ENCODE measurements around the gene TPSAB1. TPM values are rescaled to one million over a fixed set of nuclear protein-coding genes. Genes with fewer than 3 reads are reported as not detected.

TPSAB1 gene
- total and polyA plus RNA-seq, 4 donors = 0.23 to 10.8 (median 1.2) TPM

- TF ChIP-seq CTCF (IDR thresholded peaks at IDR 0.05; ENCODE audit: low read depth, low read length, missing input control) (no peak), FOXA2 (IDR thresholded peaks at IDR 0.05) (no peak)
Observed at GRCh38 chr16:1280783-1281182, 40.3 kb downstream of the TPSAB1 start (continued).

GRCh38 chr16:1281517-1281916 lies 41.0 kb downstream of the TPSAB1 start:
- DNase-seq (ENCODE audit: low spot score) = no peak
- Histone ChIP-seq H3K9ac (ENCODE audit: low read depth in 1 of 2, low read length in 2 of 2) (no peak overlapping the region), H3K4me3 (ENCODE audit: low read depth in 1 of 3, low read length in 3 of 3) (no peak overlapping the region), H3K27me3 (ENCODE audit: control insufficient read depth in 4 of 4, insufficient read depth in 4 of 4, low read length in 3 of 4) (peaks cover 0 to 3% (median 0%) of the 10 kb centered on the region in 4 donors), H3K4me1 (ENCODE audit: control insufficient read depth in 4 of 4, insufficient read depth in 4 of 4, low read length in 3 of 4) (no peaks in the 10 kb centered on the region), H3K36me3 (ENCODE audit: control insufficient read depth in 4 of 4, insufficient read depth in 3 of 4, low read depth in 1 of 4, low read length in 3 of 4) (no peaks in the 10 kb centered on the region), H3K27ac (ENCODE audit: low read depth in 1 of 2, low read length in 2 of 2) (no peak overlapping the region), H3K9me3 (ENCODE audit: control insufficient read depth in 4 of 4, low read length in 3 of 4) (no peaks in the 10 kb centered on the region)
- TF ChIP-seq CTCF (IDR thresholded peaks at IDR 0.05; ENCODE audit: low read depth, low read length, missing input control) = no peak
- no peak for TF ChIP-seq RXRA (IDR thresholded peaks at IDR 0.05)
- TF ChIP-seq TAF1 (conservative IDR thresholded peaks at IDR 0.05) = no peak
- TF ChIP-seq GABPA (IDR thresholded peaks at IDR 0.05 in 1 of 2, conservative IDR thresholded peaks at IDR 0.05 in 1 of 2) = no peak
- TF ChIP-seq SP1 (IDR thresholded peaks at IDR 0.05) = no peak
- TF ChIP-seq HNF4G (IDR thresholded peaks at IDR 0.05) = no peak
- no peak for TF ChIP-seq MAX (IDR thresholded peaks at IDR 0.05)
- TF ChIP-seq FOXA1 (IDR thresholded peaks at IDR 0.05) = no peak
- no peak for TF ChIP-seq FOXA2 (IDR thresholded peaks at IDR 0.05)
- no peak for TF ChIP-seq YY1 (IDR thresholded peaks at IDR 0.05)
- TF ChIP-seq ATF3 (IDR thresholded peaks at IDR 0.05) = no peak
- WGBS = 76% methylated on average over 16 of the region's 16 CpGs

GRCh38 chr16:1282324-1282973 lies 41.9 kb downstream of the TPSAB1 start:
- no peak for DNase-seq (ENCODE audit: low spot score)
- 82% methylated on average over 17 of the region's 17 CpGs for WGBS
- no peak overlapping the region for H3K9ac ChIP-seq (ENCODE audit: low read depth in 1 of 2, low read length in 2 of 2)
- H3K4me1 ChIP-seq (ENCODE audit: control insufficient read depth in 4 of 4, insufficient read depth in 4 of 4, low read length in 3 of 4) = no peaks in the 10 kb centered on the region
- no peaks in the 10 kb centered on the region for H3K9me3 ChIP-seq (ENCODE audit: control insufficient read depth in 4 of 4, low read length in 3 of 4)
- H3K4me3 ChIP-seq (ENCODE audit: low read depth in 1 of 3, low read length in 3 of 3) = no peak overlapping the region
- no peak overlapping the region for H3K27ac ChIP-seq (ENCODE audit: low read depth in 1 of 2, low read length in 2 of 2)
- H3K36me3 ChIP-seq (ENCODE audit: control insufficient read depth in 4 of 4, insufficient read depth in 3 of 4, low read depth in 1 of 4, low read length in 3 of 4) = no peaks in the 10 kb centered on the region
- H3K27me3 ChIP-seq (ENCODE audit: control insufficient read depth in 4 of 4, insufficient read depth in 4 of 4, low read length in 3 of 4) = peaks cover 0 to 1% (median 0%) of the 10 kb centered on the region in 4 donors
- TF ChIP-seq RXRA (IDR thresholded peaks at IDR 0.05) (no peak), YY1 (IDR thresholded peaks at IDR 0.05) (no peak), REST (IDR thresholded peaks at IDR 0.05) (no peak), NR2F2 (IDR thresholded peaks at IDR 0.05) (no peak), EGR1 (IDR thresholded peaks at IDR 0.05; ENCODE audit: low read depth in 2 of 2) (no peak), TAF1 (conservative IDR thresholded peaks at IDR 0.05) (no peak), MAX (IDR thresholded peaks at IDR 0.05) (no peak), FOXA1 (IDR thresholded peaks at IDR 0.05) (no peak), GABPA (IDR thresholded peaks at IDR 0.05 in 1 of 2, conservative IDR thresholded peaks at IDR 0.05 in 1 of 2) (no peak), CTCF (IDR thresholded peaks at IDR 0.05; ENCODE audit: low read depth, low read length, missing input control) (no peak), ATF3 (IDR thresholded peaks at IDR 0.05) (no peak), JUND (IDR thresholded peaks at IDR 0.05) (no peak), SP1 (IDR thresholded peaks at IDR 0.05) (no peak), HNF4A (conservative IDR thresholded peaks at IDR 0.05) (no peak)
